Measurements from ENCODE around the gene ACTA1.

DNA sequence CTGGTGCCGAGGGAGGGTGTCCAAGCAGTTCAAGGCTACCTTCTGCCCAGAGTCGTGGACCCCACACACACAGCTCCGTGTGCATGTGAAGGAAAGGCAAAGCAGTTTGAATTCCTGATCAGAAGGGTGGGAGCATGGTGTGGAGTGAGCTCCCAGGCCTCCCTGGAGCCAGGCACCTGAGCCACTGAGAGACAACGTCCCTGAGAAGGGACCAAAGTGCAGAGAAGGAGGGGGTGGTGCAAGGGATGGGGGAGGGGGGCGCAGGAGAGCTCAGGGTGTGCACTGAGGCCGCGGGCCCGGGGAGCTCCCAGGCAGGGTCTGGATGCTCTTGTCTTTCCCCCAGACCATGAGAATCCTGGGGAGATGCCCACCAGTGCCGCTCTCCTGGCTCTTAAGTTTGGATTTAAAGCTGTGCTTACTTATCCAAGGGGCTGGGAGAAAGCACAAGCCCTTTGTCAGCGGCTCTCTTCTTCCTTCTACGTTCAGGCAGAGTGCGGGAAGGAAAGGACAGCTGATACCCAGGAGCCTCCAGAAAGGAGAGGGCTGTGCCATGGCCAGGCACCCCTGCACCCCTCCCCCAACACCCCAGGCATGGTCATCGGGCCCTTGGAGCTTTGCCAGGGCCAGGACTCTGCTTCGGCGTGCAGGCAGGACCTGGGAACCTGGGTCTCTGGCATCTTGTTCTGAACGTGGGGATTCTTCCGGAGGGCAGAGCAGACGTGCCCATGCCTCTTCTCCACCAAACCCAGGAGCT lies 24.1 kb downstream of the ACTA1 start:
- TF ChIP-seq, protein P1, sequence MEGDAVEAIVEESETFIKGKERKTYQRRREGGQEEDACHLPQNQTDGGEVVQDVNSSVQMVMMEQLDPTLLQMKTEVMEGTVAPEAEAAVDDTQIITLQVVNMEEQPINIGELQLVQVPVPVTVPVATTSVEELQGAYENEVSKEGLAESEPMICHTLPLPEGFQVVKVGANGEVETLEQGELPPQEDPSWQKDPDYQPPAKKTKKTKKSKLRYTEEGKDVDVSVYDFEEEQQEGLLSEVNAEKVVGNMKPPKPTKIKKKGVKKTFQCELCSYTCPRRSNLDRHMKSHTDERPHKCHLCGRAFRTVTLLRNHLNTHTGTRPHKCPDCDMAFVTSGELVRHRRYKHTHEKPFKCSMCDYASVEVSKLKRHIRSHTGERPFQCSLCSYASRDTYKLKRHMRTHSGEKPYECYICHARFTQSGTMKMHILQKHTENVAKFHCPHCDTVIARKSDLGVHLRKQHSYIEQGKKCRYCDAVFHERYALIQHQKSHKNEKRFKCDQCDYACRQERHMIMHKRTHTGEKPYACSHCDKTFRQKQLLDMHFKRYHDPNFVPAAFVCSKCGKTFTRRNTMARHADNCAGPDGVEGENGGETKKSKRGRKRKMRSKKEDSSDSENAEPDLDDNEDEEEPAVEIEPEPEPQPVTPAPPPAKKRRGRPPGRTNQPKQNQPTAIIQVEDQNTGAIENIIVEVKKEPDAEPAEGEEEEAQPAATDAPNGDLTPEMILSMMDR (conservative IDR thresholded peaks at IDR 0.05; ENCODE audit: low read depth, low read length): no peak
- no peak for TF ChIP-seq EZH2 (IDR thresholded peaks at IDR 0.05; ENCODE audit: low read length, unreplicated experiment)
- TF ChIP-seq EZH2phosphoT487 (IDR thresholded peaks at IDR 0.05; ENCODE audit: borderline replicate concordance, low read length): no peak
